22Rv1 (cell line): ENCODE measurements around the gene ZBTB18.

Experiments
- ZFX ChIP-seq: fragments of 450-650 bp; IDR thresholded peaks from 2 replicates; pipeline ENCODE4 v1.6.1; 2017; ENCODE audit warnings: antibody characterized with exemption, borderline replicate concordance
- TF ChIP-seq, protein P1 (sequence below): fragments of 450-650 bp; IDR thresholded peaks from 2 replicates; pipeline ENCODE4 v1.5.1; 2017; ENCODE audit warnings: mild to moderate bottlenecking

DNA sequence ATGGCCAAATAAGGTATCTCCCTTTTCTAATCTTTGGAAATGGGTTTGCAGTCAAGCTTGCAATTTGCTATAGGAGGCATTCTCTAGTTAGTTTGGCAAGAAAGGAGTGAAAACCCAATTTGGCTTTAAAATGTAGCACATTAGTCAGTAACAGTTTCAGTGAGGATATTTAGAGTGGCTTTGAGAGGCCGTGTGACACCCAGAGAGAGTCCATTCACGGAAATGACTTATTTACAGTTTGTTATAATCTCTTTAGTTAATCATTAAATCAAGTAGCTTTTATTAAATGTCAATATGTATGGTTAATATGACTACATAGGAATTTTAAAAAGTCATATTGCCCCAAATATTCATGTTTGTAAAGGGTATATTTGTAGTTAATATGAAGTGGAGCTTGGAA is 9.6 kb downstream of the ZBTB18 start:
- TF ChIP-seq, protein P1, sequence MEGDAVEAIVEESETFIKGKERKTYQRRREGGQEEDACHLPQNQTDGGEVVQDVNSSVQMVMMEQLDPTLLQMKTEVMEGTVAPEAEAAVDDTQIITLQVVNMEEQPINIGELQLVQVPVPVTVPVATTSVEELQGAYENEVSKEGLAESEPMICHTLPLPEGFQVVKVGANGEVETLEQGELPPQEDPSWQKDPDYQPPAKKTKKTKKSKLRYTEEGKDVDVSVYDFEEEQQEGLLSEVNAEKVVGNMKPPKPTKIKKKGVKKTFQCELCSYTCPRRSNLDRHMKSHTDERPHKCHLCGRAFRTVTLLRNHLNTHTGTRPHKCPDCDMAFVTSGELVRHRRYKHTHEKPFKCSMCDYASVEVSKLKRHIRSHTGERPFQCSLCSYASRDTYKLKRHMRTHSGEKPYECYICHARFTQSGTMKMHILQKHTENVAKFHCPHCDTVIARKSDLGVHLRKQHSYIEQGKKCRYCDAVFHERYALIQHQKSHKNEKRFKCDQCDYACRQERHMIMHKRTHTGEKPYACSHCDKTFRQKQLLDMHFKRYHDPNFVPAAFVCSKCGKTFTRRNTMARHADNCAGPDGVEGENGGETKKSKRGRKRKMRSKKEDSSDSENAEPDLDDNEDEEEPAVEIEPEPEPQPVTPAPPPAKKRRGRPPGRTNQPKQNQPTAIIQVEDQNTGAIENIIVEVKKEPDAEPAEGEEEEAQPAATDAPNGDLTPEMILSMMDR = no peak
- no peak for TF ChIP-seq ZFX
